ENCODE data around the gene ACSM2B. TPM values are rescaled to one million over a fixed set of nuclear protein-coding genes. Genes with fewer than 3 reads are reported as not detected.

ACSM2B gene
- total RNA-seq, 1 experiment from 2014 or later, result 0.20 TPM

GRCh38 chr16:20510323-20510722, 65.8 kb downstream of the ACSM2B start:
- no peaks in the 10 kb centered on the region for H3K4me1 Mint-ChIP-seq
- TF ChIP-seq JUN (CRISPR knock-in tag; IDR thresholded peaks at IDR 0.05), result no peak
- TF ChIP-seq AR (CRISPR knock-in tag; IDR thresholded peaks at IDR 0.05), result no peak
- no peak for TF ChIP-seq NR3C1 (CRISPR knock-in tag; conservative IDR thresholded peaks at IDR 0.05; ENCODE audit: low read depth)
- no peak for TF ChIP-seq ZNF219 (CRISPR knock-in tag; IDR thresholded peaks at IDR 0.05; ENCODE audit: borderline replicate concordance)
- no peak for TF ChIP-seq TEAD1 (CRISPR knock-in tag; IDR thresholded peaks at IDR 0.05)
- no peak for TF ChIP-seq NFYB (CRISPR knock-in tag; conservative IDR thresholded peaks at IDR 0.05; ENCODE audit: low read depth)
- TF ChIP-seq ZNF423 (CRISPR knock-in tag; IDR thresholded peaks at IDR 0.05), result no peak
- no peak for TF ChIP-seq PRDM15 (CRISPR knock-in tag; IDR thresholded peaks at IDR 0.05)
- TF ChIP-seq ZSCAN18 (CRISPR knock-in tag; IDR thresholded peaks at IDR 0.05), result no peak
- no peak for TF ChIP-seq ATF6 (CRISPR knock-in tag; IDR thresholded peaks at IDR 0.05)
- no peak for TF ChIP-seq ZNF396 (CRISPR knock-in tag; IDR thresholded peaks at IDR 0.05; ENCODE audit: borderline replicate concordance)
- no peak for TF ChIP-seq PREB (CRISPR knock-in tag; IDR thresholded peaks at IDR 0.05; ENCODE audit: borderline replicate concordance)
- no peak for TF ChIP-seq ATF3 (CRISPR knock-in tag; conservative IDR thresholded peaks at IDR 0.05)
- TF ChIP-seq ZNF532 (CRISPR knock-in tag; IDR thresholded peaks at IDR 0.05; ENCODE audit: borderline replicate concordance), result no peak
- no peak for TF ChIP-seq ZMAT4 (CRISPR knock-in tag; IDR thresholded peaks at IDR 0.05)
- no peak for TF ChIP-seq ATF2 (CRISPR knock-in tag; IDR thresholded peaks at IDR 0.05; ENCODE audit: borderline replicate concordance, low read depth)

More at GRCh38 chr16:20510323-20510722, 65.8 kb downstream of the ACSM2B start:
- Mint-ChIP-seq H3K27me3 (ENCODE audit: low read depth) (peaks cover 22% of the 10 kb centered on the region), H3K36me3 (peaks cover 24% of the 10 kb centered on the region), H3K4me3 (no peak overlapping the region), H3K9me3 (peaks cover 79% of the 10 kb centered on the region), H3K27ac (no peak overlapping the region)
- DNase-seq (ENCODE audit: low spot score) (no peak), ATAC-seq (no peak)
- POLR2A ChIA-PET, result no interaction called here
- CTCF ChIA-PET, result interaction anchor here (1.7 kb wide), 1 partner anchor 124 kb away, joined by 3 read pairs; no protein-coding TSS in a partner anchor

Measured in WTC11 (cell line).